GM21619 (cell line): ENCODE data around the gene MYO5B.
"Not testable (repeated sequence)": the region's sequence is repeated elsewhere in the genome, so short reads cannot be mapped to it uniquely, and the experiment has no call there.

Source experiments
- ATAC-seq: cut with Tn5 transposase; IDR thresholded peaks from one replicate; pipeline ENCODE4 v1.9.1; 2021; ENCODE audit not compliant: unreplicated experiment

Gene MYO5B

GRCh38 chr18:49813319-49814146, 381.4 kb downstream of the MYO5B start, which contains the start of gene ACAA2:
Gene ACAA2 (minus strand): TSS chr18:49813533. CDS start chr18:49813484, 49 bp downstream.
- ATAC-seq, result peak; percentile 76

- peak; percentile 29 for ATAC-seq
Measured at GRCh38 chr18:49813069-49813318, 382.0 kb downstream of the MYO5B start.

GRCh38 chr18:49812286-49813068, 382.5 kb downstream of the MYO5B start:
- no peak for ATAC-seq

GRCh38 chr18:49811151-49811938, 383.6 kb downstream of the MYO5B start:
- ATAC-seq, result no peak

GRCh38 chr18:49808553-49809191, 386.3 kb downstream of the MYO5B start:
- not testable (repeated sequence) for ATAC-seq

- ATAC-seq, result no peak
Measured at GRCh38 chr18:49804096-49804495, 390.9 kb downstream of the MYO5B start.

- ATAC-seq, result no peak
Measured at GRCh38 chr18:49802623-49803022, 392.3 kb downstream of the MYO5B start.

- ATAC-seq, result not testable (repeated sequence)
Measured at GRCh38 chr18:49800491-49800890, 394.5 kb downstream of the MYO5B start.

- ATAC-seq, result not testable (repeated sequence)
Measured at GRCh38 chr18:49799806-49800205, 395.1 kb downstream of the MYO5B start.

GRCh38 chr18:49798001-49798400, 396.9 kb downstream of the MYO5B start:
- no peak for ATAC-seq

- no peak for ATAC-seq
Measured at GRCh38 chr18:49795612-49796552, 399.1 kb downstream of the MYO5B start.

GRCh38 chr18:49794743-49795142, 400.2 kb downstream of the MYO5B start:
- no peak for ATAC-seq

GRCh38 chr18:49789560-49790134, 405.3 kb downstream of the MYO5B start:
- not testable (repeated sequence) for ATAC-seq

- peak; percentile 60 for ATAC-seq
Measured at GRCh38 chr18:49788327-49788898, 406.5 kb downstream of the MYO5B start.

GRCh38 chr18:49786019-49786720, 408.8 kb downstream of the MYO5B start:
- no peak for ATAC-seq

- ATAC-seq, result no peak
Measured at GRCh38 chr18:49784427-49785185, 410.3 kb downstream of the MYO5B start.

- ATAC-seq, result not testable (repeated sequence)
Measured at GRCh38 chr18:49783631-49784030, 411.3 kb downstream of the MYO5B start.
